ENCODE results near the gene EPHA8.

Gene EPHA8

DNA sequence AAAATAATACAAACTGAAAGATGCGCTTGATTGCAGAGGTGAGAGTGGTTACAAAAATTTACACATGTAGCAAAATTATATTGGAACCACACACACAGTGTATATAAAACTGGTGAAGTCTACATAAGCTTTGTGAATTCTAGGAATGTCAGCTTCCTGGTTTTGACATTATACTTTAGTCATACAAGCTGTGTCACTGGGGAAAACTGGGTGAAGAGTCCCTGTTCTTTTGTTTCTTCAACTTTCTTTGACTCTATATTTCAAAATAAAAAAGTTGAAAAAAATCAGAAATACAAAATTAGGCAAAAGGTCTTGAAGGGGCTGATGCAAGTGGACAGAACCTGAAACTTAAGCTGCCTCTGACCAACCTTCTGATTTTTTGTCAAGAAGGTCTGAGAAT is 83.1 kb downstream of the EPHA8 start:
- DNase-seq (ENCODE audit: low read depth in 1 of 2, low spot score in 1 of 2): no peak
- Histone ChIP-seq H3K27ac (replicated peaks) (no peak overlapping the region), H3K27me3 (ENCODE audit: insufficient read depth, poor library complexity, severe bottlenecking) (no peaks in the 10 kb centered on the region), H3K4me3 (replicated peaks; ENCODE audit: insufficient read depth, low read length) (no peak overlapping the region)
- no peak for TF ChIP-seq SPI1 (IDR thresholded peaks at IDR 0.05; ENCODE audit: borderline replicate concordance, low read depth)
- TF ChIP-seq POLR2AphosphoS5 (IDR thresholded peaks at IDR 0.05; ENCODE audit: low read depth): no peak
- TF ChIP-seq GABPA (IDR thresholded peaks at IDR 0.05; ENCODE audit: low read depth): no peak
- TF ChIP-seq, protein P1, sequence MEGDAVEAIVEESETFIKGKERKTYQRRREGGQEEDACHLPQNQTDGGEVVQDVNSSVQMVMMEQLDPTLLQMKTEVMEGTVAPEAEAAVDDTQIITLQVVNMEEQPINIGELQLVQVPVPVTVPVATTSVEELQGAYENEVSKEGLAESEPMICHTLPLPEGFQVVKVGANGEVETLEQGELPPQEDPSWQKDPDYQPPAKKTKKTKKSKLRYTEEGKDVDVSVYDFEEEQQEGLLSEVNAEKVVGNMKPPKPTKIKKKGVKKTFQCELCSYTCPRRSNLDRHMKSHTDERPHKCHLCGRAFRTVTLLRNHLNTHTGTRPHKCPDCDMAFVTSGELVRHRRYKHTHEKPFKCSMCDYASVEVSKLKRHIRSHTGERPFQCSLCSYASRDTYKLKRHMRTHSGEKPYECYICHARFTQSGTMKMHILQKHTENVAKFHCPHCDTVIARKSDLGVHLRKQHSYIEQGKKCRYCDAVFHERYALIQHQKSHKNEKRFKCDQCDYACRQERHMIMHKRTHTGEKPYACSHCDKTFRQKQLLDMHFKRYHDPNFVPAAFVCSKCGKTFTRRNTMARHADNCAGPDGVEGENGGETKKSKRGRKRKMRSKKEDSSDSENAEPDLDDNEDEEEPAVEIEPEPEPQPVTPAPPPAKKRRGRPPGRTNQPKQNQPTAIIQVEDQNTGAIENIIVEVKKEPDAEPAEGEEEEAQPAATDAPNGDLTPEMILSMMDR (IDR thresholded peaks at IDR 0.05; ENCODE audit: insufficient read depth, low read length): no peak
- TF ChIP-seq, protein P2, sequence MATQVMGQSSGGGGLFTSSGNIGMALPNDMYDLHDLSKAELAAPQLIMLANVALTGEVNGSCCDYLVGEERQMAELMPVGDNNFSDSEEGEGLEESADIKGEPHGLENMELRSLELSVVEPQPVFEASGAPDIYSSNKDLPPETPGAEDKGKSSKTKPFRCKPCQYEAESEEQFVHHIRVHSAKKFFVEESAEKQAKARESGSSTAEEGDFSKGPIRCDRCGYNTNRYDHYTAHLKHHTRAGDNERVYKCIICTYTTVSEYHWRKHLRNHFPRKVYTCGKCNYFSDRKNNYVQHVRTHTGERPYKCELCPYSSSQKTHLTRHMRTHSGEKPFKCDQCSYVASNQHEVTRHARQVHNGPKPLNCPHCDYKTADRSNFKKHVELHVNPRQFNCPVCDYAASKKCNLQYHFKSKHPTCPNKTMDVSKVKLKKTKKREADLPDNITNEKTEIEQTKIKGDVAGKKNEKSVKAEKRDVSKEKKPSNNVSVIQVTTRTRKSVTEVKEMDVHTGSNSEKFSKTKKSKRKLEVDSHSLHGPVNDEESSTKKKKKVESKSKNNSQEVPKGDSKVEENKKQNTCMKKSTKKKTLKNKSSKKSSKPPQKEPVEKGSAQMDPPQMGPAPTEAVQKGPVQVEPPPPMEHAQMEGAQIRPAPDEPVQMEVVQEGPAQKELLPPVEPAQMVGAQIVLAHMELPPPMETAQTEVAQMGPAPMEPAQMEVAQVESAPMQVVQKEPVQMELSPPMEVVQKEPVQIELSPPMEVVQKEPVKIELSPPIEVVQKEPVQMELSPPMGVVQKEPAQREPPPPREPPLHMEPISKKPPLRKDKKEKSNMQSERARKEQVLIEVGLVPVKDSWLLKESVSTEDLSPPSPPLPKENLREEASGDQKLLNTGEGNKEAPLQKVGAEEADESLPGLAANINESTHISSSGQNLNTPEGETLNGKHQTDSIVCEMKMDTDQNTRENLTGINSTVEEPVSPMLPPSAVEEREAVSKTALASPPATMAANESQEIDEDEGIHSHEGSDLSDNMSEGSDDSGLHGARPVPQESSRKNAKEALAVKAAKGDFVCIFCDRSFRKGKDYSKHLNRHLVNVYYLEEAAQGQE (IDR thresholded peaks at IDR 0.05; ENCODE audit: insufficient replicate concordance, low read depth): no peak

DNA sequence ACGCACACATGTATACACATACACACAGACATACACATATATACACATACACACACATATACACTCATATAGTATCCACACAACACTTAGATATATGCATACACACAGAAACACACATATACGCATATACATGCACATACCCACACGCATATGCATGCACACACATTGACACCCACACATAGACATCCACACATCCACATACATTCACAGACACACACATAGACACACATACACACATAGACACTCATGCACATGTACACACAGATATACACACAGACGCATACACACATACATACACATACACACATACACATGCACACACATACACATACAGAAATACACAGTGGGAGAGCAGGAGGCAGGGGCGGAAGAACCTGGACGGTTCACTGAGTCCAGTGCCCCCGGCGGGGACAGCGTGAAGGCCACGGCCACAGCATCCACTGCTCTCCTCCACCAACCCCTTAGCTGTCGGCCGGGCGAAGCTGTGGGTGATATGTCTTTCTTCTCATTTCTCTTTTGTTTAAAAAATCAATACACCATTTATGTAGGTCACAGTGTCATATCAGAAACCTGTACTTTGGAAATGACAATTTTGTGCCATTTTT is 86.9 kb downstream of the EPHA8 start:
- no peak for TF ChIP-seq POLR2AphosphoS5 (IDR thresholded peaks at IDR 0.05; ENCODE audit: low read depth)
- TF ChIP-seq, protein P1 (IDR thresholded peaks at IDR 0.05; ENCODE audit: insufficient read depth, low read length): no peak
- no peaks in the 10 kb centered on the region for H3K27me3 ChIP-seq (ENCODE audit: insufficient read depth, poor library complexity, severe bottlenecking)

DNA sequence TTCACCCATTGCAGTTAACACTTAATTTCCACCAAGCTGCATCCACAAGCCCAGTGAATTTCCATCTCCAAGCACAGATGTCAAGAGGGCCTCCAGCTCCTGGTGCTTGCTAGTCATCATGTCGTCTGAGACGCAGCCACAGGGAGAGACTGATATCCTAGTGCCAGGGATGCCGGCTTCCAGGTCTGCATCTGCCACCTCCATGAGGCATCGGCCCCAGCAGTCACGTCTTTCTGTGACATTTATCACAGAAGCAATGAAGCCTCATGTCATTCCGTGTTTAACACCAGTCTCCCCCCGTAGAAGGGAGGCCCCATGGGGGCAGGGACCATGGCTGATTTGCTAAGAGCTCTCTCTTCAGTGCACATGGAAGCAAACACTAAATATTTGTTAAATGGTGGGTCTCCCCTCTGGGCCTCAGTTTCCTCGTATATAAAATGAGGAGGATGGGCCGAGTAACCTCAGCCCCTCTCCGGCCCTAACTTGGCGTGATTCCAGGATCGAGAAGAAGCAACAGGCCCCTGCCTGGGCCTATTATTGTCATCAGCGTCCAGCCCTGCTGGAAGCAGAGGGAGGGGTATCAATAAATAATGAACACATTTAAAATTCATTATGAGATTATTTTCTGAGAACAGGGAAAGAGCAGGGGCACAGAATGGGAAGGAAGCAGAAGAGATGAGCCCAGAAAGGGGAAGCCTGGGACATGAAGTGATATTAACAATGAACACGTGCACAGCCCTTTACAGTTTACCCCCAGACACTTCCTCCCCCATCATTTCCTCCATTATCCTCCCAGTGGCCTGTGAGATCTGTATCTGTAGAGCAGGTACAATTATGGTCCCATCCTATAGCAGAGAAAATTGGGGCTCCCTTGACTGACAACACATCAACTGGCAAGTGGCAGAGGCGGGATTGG is 88.9 kb downstream of the EPHA8 start:
- no peak overlapping the region for H3K27ac ChIP-seq (replicated peaks)
- TF ChIP-seq GABPA (IDR thresholded peaks at IDR 0.05; ENCODE audit: low read depth) (no peak), POLR2AphosphoS5 (IDR thresholded peaks at IDR 0.05; ENCODE audit: low read depth) (no peak), SPI1 (IDR thresholded peaks at IDR 0.05; ENCODE audit: borderline replicate concordance, low read depth) (peak; percentile 89)
- peak in 1 of 2 experiments; percentile 47 for DNase-seq (ENCODE audit: low read depth in 1 of 2, low spot score in 1 of 2)
- no peak overlapping the region for H3K4me3 ChIP-seq (replicated peaks; ENCODE audit: insufficient read depth, low read length)
- H3K27me3 ChIP-seq (ENCODE audit: insufficient read depth, poor library complexity, severe bottlenecking): no peaks in the 10 kb centered on the region

More for the DNA sequence above, 86.9 kb downstream of the EPHA8 start:
- Histone ChIP-seq H3K27ac (replicated peaks) (no peak overlapping the region), H3K4me3 (replicated peaks; ENCODE audit: insufficient read depth, low read length) (no peak overlapping the region)
- no peak for DNase-seq (ENCODE audit: low read depth in 1 of 2, low spot score in 1 of 2)

DNA sequence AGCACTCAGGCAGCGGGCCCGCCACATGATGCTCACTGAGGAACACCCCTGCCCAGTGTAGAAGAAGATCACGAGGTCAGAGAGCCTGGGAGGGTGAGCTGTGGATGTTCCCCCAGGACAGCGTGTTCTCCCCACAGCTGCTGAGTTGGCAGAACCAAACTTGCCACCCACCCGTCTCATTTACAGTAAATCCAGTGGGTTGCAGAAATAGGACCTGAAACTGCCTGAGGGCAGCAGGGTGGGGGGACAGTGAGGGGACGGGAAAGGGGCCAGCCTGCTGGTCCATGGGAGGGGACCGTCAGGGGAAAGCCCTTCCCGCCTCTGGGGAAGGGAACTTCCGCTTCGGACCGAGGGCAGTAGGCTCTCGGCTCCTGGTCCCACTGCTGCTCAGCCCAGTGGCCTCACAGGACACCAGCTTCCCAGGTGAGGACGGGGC is 89.6 kb downstream of the EPHA8 start, which contains the start of gene C1QB:
C1QB (plus strand) TSS at position 356 of the 436 bp plus-strand sequence. CDS start 6,227 bp downstream, outside the sequence.
- no peak for DNase-seq (ENCODE audit: low read depth in 1 of 2, low spot score in 1 of 2)
- no peaks in the 10 kb centered on the region for H3K27me3 ChIP-seq (ENCODE audit: insufficient read depth, poor library complexity, severe bottlenecking)
- no peak within 1 kb of the TSS for H3K4me3 ChIP-seq (replicated peaks; ENCODE audit: insufficient read depth, low read length)
- TF ChIP-seq, protein P1 (IDR thresholded peaks at IDR 0.05; ENCODE audit: insufficient read depth, low read length): no peak
- TF ChIP-seq POLR2AphosphoS5 (IDR thresholded peaks at IDR 0.05; ENCODE audit: low read depth): no peak
- TF ChIP-seq, protein P2 (IDR thresholded peaks at IDR 0.05; ENCODE audit: insufficient replicate concordance, low read depth): no peak
- no peak for TF ChIP-seq GABPA (IDR thresholded peaks at IDR 0.05; ENCODE audit: low read depth)
- TF ChIP-seq SPI1 (IDR thresholded peaks at IDR 0.05; ENCODE audit: borderline replicate concordance, low read depth): no peak
- H3K27ac ChIP-seq (replicated peaks): no peak within 1 kb of the TSS

Measured in HL-60 (cell line).